HG03196 (cell line): ENCODE measurements around the gene TRA2A.
"Not testable (repeated sequence)": the region's sequence is repeated elsewhere in the genome, so short reads cannot be mapped to it uniquely, and the experiment has no call there.

Experiments used
- ATAC-seq: cut with Tn5 transposase; IDR thresholded peaks from one replicate; pipeline ENCODE4 v1.9.1; 2021; ENCODE audit not compliant: unreplicated experiment

Gene TRA2A

DNA sequence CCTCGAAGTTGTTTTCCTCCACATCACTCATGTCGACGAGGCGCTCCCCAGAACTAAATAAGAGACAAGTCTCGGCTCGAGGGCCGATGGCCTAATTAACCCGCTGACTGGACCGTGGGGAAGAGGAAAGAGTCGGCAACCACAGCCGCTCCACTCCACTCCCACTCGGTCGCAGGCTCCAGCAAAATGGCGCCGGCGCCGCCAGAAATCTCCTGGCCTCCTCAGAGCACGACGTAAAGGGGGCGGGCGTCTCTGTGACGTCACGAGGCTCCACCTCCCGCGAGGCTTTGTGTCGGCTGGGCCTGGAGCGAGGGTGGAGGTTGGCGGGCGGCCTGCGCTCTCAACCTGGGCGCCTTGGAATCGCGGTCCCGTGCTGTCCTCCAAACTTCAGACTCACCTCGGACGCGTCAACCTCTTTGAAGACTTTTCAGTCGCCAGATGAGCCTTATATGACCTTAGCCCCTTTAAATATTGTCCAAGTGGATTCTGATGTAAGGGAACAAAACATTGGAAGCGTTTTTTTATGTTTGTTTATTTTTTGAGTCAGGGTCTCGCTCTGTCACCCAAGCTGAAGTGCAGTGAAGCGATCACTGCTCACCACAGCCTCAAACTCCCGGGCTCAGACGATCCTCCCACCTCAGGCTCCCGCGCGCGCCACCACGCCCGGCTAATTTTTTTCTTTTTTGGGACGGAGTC is at the start of gene TRA2A:
TRA2A (minus strand) TSS at position 188 of the 696 bp plus-strand sequence; CDS start at position 31, 157 bp downstream.
- peak; percentile 97 for ATAC-seq

DNA sequence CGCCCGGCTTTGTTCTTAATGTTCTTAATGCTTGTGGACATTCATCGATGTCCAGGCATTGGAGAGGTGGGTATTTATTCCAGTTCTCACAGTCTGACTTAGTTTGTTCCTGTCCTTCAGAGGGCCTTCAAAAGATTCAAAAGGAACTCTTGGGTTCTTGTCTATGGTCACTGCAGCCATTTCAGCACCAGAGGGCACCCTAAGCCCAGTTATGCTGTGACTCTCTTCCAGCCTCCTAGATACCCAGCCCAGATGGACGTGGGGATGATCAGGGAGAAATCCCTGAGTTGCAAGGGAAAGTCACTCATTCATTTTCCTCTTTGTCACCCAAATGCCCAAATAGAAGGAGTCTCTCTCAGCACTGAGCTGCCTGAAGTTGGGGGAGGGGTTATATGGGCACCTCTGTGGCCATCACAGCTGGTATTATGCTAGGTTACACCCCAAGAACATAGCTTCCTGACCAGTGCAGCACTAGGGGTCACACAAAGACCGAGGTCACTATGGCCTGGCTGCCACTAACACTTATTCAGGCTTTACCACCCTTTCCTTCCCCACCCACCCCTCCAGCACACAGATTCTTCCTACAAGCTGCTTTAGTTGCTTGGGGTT is 38.9 kb upstream of the TRA2A start:
- ATAC-seq = peak; percentile 86

DNA sequence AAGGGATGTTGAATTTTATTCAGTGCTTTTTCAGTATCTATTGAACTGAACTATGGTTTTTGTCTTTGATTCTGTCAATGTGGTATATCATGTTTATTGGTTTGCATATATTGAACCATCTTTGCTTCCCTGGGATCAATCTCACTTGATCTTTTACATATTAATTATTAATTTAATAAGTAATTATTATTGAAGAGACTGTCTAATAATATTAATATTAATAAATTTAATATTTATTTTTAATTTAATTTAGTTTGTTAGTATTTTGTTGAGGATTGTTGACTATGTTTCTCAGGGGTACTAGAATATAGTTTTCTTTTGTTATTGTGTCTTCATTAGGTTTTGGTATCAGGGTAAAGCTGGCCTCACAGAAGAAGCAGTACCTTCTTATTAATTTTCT is 26.5 kb upstream of the TRA2A start:
- ATAC-seq = no peak

DNA sequence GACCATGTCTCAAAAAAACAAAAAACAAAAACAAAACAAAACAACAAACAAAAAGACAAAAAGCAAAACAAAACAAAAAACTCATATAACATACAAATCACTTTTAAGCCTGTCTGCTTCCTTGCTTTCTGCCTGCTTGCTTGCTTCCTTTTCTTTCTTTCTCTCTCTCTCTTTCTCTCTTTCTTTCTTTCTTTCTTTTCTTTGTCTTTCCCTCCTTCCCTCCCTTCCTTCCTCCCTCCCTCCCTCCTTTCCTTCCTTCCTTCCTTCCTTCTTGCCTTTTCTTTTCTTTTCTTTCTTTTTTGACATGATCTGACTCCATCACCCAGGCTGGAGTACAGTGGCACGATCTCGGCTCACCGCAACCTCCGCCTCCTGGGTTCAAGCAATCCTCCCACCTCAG is 15.9 kb upstream of the TRA2A start:
- ATAC-seq = no peak

DNA sequence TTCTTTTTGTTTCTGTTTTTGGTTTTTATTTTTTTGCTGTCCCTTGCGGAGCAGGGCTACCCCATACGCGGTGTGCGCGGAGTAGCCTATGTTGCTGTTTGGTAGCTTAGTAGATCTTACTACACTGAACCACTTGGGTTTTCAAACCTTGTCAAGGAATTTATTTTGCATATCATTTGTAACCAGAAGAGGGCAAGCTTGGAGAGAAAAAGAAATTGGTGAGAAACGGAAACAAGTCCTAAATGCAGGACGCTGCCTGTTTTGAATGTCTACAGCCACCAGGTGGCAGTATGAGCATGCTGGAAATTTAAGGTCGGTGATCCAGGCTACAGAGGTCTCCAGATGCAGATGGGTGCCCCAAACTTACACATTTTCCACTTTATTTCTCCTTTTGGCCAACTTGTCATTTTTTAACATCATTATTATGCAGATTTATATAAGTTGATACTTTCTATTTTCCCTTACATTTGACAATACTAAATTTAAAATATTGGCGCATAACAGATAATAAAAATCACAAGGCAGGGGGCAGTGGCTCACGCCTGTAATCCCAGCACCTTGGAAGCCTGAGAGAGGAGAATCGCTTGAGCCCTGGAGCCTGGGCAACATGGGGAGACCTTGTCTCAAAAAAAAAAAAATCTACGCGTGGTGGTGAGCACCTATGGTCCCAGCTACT is 15.3 kb upstream of the TRA2A start:
- peak; percentile 72 for ATAC-seq

DNA sequence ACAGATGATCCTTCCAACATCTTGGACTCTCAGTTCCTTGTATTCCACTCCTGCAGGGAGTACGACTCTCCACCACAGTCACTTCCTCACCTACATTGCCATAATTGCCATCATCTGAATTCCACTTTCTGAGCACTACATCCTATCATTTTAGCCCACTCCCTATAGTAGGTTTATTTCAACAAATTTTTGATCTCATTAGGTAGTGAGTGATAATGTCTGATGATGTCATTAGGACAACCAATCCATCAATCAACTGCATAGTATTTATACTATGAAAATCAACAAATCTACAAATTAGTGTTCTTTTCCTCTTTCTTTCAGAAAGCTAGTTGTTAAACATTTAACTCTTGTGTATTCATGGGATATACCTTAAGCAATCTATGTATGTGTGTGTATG is 13.7 kb upstream of the TRA2A start:
- ATAC-seq = no peak

DNA sequence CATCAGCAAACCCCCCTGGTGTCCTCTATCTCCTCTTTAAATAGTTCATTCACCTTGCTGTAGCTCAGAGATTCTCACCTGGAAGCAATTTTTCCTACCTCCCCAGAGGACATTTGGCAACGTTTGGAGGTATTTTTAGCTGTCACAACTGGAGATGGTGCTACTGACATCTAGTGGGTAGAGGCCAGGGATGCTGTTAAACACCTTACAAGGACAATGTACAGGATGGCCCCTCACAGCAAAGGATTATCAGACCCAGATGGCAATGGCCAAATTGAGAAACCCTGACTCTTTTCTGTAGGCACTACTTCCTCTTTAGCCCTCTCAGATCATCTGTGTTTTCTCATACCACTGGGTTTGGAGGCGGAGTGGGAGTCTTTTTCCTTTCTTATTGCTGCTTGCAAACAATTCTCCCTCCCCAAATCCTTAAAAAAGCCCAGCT is 13.2 kb upstream of the TRA2A start:
- peak; percentile 71 for ATAC-seq

DNA sequence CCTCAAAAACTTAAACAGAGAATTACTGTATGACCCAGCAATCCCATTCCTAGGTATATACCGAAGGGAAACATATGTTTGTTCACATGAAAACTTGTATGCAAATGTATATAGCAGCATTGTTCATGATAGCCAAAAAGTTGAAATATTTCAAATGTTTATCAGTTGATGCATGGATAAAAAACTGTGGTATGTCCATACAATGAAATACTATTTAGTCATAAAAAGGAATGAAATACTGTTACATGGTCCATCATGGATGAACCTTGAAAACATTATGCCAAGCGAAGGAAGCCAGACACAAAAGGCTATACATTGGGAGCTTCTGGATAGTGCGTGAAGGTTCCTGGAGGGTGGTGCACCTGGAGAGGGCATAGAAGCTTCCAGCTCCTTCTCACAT is 11.0 kb upstream of the TRA2A start:
- ATAC-seq = no peak

DNA sequence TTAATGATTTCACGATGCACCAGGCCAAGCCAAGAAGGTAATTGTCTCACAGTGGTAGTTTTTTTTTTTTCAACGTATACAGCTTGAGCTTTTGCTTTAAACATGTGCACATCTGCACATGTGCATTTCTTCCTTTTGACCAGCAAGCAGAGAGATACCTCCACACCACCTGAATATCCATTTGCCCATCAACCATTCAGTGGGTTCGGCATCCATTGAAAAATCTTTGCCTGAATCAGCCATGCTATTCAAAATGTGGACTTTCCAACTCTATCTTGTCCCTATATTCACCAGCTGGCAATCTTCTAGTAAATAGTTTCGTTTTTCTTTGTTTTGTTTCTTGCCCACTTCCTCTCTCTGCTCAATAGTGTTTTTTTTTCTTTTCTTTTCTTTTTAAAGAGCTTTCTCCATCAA is 7.7 kb upstream of the TRA2A start:
- ATAC-seq = peak; percentile 68

DNA sequence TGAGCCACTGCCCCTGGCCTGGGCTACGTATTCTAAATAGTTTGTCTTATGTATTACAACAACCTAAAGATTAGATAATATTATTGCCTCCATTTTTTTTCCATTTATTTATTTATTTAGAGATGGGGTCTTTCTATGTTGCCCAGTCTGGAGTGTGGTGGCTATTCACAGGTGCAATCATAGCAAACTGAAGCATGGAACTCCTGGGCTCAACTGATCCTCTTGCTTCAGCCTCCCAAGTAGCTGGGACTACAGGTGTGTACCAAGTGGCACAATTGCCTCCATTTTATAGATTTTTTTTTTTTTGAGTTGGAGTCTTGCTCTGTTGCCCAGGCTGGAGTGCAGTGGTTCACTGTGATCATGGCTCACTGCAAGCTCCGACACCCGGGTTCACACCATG is 6.5 kb upstream of the TRA2A start:
- no peak for ATAC-seq

DNA sequence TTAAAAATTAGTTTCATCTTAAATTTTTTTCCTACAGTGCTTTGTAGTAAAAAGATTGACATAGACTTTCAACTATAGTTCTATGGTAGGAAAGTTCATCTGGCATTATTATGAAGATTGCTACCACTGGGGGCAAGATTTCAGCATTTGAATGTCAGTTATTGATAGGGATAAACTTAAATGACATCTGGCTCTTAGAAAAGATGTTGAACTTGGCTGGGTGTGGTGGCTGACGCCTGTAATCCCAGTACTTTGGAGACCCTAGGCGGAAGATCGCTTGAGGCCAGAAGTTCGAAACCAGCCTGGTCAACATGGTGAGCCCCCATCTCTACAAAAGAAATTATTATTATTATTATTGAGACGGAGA is 1.4 kb upstream of the TRA2A start:
- ATAC-seq = no peak

DNA sequence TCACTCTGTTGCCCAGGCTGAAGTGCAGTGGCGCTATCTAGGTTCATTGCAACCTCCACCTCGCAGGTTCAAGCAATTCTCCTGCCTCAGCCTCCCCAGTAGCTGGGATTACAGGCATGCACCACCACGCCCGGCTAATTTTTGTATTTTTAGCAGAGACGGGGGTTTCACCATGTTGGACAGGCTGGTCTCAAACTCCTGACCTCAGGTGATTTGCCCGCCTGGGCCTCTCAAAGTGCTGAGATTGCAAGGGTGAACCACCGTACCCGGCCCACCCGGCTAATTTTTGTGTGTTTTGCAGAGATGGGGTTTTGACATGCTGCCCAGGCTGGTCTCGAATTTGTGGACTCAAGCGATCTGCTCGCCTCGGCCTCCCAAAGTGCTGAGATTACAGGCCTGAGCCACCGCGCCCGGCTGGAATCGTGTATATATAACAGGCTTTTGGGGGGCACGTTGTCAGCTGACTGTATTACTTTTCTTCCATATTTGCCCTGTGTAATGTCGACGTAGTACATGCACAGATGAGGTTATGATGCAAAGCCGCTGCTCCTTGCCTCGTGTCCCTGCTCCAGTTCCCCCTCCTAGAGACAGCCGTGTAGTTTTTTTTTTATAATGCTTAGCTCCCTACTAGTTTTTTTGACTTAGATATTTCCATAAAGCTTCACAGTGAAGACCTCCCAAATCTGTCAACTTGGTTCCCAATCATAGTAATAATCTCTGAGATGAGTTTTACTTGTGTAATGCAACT is 883 bp upstream of the TRA2A start:
- no peak for ATAC-seq

DNA sequence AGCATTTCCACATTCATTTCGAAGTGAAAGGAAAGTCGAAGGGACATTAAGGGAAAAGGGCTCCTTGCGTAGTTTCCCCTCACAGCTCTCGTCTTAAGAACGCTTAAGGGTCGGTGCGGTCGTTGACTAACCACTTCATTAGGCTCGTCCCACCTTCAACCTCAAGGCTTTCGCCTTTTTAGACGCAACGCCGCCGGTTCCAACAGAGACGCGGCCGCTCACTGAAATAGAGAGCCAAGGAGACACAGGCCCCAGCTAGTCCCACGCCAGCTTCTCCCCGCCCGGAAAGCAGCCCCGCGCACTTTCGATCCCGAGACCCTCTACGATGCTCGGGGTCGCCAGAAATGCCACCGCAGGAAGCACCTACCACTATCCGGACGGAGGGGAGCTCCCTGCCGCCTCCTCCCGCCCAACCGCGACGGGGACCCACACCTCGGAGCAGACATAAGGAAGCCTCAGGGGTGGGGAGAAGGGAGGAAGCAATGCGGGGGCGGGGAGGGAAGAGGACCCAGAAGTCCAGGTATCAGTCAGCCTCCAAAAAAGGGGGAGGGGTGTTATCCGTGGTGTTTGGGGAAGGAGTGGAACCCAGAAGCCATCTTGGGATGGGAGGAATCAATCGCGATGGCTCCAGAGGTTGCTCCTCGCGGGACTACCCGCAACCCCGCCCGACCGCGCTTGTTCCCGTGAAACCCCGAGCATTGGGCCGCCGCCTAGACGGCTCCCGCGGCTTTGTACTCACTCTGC is 559 bp downstream of the TRA2A start:
- peak; percentile 17 for ATAC-seq

DNA sequence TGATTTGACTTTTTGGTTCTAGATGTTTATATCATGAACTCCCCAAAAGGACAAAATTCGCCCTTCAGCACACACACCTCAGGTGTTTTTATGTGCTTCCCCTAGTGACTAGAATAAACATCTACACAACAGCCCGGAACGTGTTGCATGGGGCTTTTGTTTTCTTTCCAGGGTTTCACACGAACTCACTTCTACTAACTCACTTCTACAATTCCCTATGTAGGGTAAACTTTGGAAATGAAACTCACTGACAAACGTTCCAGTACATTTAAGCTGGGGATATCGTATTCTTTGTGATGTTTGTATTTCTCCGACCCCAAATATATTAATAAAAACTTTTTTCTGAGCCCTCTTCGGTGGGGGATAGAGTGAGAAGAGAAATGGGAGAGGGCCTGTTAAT is 1.4 kb downstream of the TRA2A start:
- no peak for ATAC-seq

DNA sequence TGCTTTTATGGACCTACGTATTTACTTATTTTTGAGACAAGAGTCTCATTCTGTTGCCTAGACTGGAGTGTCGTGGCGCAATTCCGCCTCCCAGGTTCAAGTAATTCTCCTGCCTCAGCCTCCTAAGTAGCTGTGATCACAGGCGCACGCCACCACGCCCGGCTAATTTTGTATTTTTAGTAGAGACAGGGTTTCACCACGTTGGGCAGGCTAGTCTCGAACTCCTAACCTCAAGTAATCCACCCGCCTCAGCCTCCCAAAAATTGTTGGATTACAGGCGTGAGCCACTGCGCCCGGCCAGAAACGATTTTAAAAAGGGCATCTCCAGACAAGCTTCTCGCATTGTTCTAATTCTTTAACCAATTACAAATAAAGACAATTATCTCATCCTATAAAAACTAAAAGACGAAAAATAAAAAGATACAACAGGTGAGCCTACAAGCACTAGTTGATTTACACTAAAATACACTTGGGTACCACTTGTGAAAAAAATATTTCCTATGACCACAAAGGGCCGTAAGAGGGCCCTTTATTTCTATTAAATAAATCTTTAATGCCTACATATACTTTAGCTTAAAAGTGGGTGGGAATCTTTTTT is 2.4 kb downstream of the TRA2A start:
- ATAC-seq = no peak

DNA sequence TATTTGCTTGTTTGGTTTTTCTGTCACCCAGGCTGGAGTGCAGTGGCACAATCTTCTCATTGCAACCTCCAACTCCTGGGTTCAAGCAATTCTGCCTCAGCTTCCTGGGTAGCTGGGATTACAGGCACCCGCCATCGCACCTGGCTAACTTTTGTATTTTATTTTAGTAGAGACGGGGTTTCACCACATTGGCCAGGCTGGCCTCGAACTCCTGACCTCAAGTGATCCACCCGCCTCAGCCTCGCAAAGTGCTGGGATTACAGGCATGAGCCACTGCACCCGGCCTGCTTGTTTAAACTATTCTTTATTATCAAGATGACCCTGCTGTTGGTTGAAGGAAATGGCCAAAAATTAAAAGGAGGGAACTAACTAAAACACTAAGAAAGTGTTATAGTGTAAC is 6.2 kb downstream of the TRA2A start:
- ATAC-seq = not testable (repeated sequence)

DNA sequence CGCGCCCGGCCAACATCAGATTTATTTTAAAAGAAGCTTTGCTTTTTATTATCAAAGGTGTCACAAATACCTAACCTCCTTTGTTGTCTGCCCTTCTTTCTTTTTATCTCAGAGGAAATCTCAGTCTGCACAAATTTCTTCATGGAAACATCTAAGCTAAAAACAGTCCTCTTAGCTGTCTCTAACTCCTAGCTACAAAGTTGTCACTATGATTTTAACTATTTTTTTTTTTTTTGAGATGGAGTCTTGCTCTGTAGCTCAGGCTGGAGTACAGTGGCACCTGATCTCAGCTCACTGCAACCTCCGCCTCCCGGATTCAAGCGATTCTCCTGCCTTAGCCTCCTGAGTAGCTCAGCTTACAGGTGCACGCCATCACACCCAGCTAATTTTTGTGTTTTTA is 7.3 kb downstream of the TRA2A start:
- ATAC-seq = no peak

DNA sequence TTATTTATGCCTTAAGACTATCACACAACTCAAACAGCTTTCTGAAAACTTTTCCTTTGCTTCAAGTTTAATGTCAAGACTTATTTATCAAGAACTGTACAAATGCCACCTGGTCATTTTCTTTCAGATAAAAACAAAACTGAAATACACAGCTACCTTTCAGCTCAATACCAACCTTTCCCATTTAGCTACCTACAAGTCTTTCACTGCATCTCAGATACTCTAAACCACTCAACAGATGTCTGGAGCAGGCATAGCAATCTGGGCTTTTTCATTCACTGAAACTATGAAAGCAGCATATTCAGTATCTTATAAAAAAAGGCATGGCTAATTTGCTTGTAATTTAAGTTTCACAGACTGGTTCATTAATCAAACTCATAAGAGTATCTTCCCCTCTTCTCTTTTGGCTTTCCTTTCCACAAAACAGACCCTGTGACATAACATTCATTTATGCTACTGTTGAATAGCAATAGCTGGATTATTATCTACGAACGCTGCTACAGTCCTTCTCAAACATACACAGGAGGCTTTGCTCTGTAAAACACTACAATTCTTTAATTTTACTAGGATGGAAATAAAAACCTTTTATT is 8.2 kb downstream of the TRA2A start:
- ATAC-seq = peak; percentile 48

DNA sequence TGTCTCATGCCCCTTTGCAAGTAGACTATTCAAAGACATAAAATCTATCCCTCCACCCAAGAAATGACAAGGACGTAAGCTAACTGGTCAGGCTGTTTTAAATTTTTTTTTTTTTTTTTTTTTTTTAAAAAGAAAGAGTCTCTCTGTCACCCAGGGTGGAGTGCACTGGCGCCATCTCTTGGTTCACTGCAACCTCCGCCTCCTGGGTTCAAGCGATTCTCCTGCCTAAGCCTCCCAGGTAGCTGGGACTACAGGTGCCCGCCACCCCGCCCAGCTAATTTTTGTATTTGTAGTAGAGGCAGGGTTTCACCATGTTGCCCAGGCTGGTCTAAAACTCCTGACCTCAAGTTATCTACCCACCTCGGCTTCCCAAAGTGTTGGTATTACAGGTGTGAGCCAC is 11.2 kb downstream of the TRA2A start:
- no peak for ATAC-seq

DNA sequence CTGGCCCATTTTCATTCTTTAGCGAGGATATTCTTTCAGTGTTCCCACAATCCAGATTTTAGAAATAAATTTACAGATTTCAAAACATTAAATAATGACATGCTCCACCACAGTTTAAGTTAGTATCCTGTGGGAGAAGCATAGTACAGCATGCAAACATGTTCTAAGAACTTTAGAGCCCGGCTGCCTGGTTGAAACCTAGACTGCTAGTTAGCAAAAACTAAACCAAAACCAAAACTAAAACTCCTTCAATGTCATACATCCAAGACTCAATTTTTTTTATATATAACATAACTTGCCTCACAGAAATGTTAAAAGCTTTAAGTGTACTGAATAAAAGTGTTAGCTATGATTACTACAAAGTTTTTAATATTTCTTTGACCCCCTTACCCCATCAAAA is 17.0 kb downstream of the TRA2A start:
- no peak for ATAC-seq
